Fibroblast of lung (primary cell): ENCODE measurements around the gene VPS41.

Source experiments
- CTCF ChIP-seq, 2 donors: IDR thresholded peaks in 1 of 2; conservative IDR thresholded peaks in 1 of 2; 1 replicate in 1 of 2; 2 replicates in 1 of 2; pipeline ENCODE4 v1.5.1; 2011 to 2012; ENCODE audit warnings: low read length in 2 of 2, control low read depth in 1 of 2, inconsistent platforms in 1 of 2, low read depth in 1 of 2, mild to moderate bottlenecking in 1 of 2
- EZH2 ChIP-seq: IDR thresholded peaks from 2 replicates; pipeline ENCODE4 v1.5.1; 2012; ENCODE audit warnings: low read length, control low read depth, mild to moderate bottlenecking; ENCODE audit errors: missing control alignments

GRCh38 chr7:38798552-38799267, 110.3 kb downstream of the VPS41 start:
- TF ChIP-seq EZH2: no peak
- no peak for TF ChIP-seq CTCF (conservative IDR thresholded peaks at IDR 0.05 in 1 of 2, IDR thresholded peaks at IDR 0.05 in 1 of 2; ENCODE audit: low read depth in 1 of 2, low read length in 2 of 2)
